Measurements from ENCODE around the gene SRL. TPM values are rescaled to one million over a fixed set of nuclear protein-coding genes. Genes with fewer than 3 reads are reported as not detected.

The SRL gene
- total RNA-seq, 4 donors from 2014 or later: 1.2 to 3.4 (median 2.4) TPM

DNA sequence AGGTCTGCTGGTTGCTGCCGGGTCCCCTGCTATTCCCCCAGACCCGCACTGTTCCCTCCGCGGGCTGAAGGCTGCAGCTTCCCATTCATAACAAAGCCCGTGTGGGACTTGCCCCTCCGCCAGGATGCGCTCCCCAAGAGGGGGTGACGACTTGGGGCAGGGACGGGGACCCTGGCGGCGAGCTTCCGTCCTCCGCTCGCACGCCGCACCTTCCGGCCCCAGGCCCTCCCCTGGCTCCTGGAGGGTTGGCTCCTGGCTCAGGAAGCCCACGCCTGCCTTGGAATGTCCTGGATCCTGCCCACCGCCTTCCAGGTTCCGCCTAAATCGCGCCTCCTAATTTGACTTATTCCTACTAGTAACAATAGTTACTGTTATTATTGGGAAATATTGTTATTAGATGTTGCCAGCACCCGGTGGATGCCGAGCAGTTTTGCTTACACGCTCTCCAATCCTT lies 32.0 kb upstream of the SRL start:
- H3K27me3 ChIP-seq: no peaks in the 10 kb centered on the region
- peak overlapping the region; percentile 82 to 97 for H3K4me3 ChIP-seq
- H3K36me3 ChIP-seq: no peaks in the 10 kb centered on the region
- peak overlapping the region; percentile 84 to 95 (median 90) for H3K27ac ChIP-seq
- TF ChIP-seq, protein P1, sequence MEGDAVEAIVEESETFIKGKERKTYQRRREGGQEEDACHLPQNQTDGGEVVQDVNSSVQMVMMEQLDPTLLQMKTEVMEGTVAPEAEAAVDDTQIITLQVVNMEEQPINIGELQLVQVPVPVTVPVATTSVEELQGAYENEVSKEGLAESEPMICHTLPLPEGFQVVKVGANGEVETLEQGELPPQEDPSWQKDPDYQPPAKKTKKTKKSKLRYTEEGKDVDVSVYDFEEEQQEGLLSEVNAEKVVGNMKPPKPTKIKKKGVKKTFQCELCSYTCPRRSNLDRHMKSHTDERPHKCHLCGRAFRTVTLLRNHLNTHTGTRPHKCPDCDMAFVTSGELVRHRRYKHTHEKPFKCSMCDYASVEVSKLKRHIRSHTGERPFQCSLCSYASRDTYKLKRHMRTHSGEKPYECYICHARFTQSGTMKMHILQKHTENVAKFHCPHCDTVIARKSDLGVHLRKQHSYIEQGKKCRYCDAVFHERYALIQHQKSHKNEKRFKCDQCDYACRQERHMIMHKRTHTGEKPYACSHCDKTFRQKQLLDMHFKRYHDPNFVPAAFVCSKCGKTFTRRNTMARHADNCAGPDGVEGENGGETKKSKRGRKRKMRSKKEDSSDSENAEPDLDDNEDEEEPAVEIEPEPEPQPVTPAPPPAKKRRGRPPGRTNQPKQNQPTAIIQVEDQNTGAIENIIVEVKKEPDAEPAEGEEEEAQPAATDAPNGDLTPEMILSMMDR (IDR thresholded peaks at IDR 0.05): peak in 3 of 4 experiments; percentile 41 to 46 (median 43)
- TF ChIP-seq EP300 (IDR thresholded peaks at IDR 0.05) (no peak), POLR2AphosphoS5 (IDR thresholded peaks at IDR 0.05) (peak; percentile 35)
- 0% methylated on average over 8 of the region's 25 CpGs; no CpG with 5 or more reads in 1 of the 2 donors for WGBS, 2 donors (ENCODE audit: low coverage in 1 of 2)
- H3K9me3 ChIP-seq: no peaks in the 10 kb centered on the region
- ATAC-seq: peak; percentile 52
- H3K4me1 ChIP-seq: peaks cover 0 to 31% (median 8%) of the 10 kb centered on the region in 3 donors

DNA sequence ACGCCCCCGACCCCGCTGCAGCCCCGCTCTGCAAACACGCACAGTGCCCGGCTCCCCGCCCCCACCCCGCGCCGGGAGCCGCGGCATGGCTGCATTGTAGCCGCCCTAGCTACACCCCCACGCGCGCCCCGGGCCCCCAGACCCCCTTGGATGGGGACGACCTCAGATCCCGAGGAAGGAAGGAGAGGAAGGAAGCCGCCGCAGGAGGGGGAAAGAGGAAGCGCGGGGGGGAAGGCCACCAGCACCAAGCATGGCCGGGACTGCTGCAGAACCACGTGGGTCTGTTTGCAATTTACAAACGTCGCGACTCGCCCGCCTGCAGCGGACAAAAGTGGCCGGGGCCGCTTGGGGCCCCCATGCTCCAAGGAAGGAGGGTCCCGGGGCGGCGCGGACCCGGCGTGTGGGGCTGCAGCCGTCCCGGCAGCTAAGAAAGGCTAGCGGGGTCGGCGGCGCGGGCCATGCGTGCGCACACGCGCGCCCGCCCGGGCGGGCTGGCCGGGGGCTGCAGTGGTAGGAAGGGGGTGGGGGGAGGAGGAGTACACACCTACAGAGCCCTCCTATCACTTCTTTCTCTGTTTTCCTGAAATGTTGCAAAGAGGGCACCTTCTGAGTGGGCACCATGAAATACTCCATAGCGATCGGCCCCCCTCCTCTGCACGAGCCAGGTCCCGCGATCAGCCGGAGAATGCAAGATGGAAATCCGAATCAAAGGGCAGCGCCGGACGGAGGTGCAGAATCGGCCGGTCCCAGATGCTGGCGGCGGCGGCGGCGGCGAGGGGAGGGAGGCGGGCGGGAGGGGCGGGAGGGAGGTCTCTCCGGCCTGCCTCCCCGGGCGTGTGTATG lies 30.5 kb upstream of the SRL start:
- peak overlapping the region; percentile 82 to 97 for H3K4me3 ChIP-seq
- no peaks in the 10 kb centered on the region for H3K27me3 ChIP-seq
- H3K27ac ChIP-seq: peak overlapping the region; percentile 47 to 95 (median 90)
- H3K36me3 ChIP-seq: peaks cover 0 to 3% of the 10 kb centered on the region in 2 donors
- ATAC-seq: peak; percentile 13
- H3K9me3 ChIP-seq: no peaks in the 10 kb centered on the region
- TF ChIP-seq POLR2A (IDR thresholded peaks at IDR 0.05) (no peak), POLR2AphosphoS5 (IDR thresholded peaks at IDR 0.05) (no peak), EP300 (IDR thresholded peaks at IDR 0.05) (no peak)
- TF ChIP-seq, protein P1 (IDR thresholded peaks at IDR 0.05): no peak
- peaks cover 0 to 31% (median 8%) of the 10 kb centered on the region in 3 donors for H3K4me1 ChIP-seq
- WGBS, 2 donors (ENCODE audit: low coverage in 1 of 2): no CpG with 5 or more reads among the region's 79 CpGs

DNA sequence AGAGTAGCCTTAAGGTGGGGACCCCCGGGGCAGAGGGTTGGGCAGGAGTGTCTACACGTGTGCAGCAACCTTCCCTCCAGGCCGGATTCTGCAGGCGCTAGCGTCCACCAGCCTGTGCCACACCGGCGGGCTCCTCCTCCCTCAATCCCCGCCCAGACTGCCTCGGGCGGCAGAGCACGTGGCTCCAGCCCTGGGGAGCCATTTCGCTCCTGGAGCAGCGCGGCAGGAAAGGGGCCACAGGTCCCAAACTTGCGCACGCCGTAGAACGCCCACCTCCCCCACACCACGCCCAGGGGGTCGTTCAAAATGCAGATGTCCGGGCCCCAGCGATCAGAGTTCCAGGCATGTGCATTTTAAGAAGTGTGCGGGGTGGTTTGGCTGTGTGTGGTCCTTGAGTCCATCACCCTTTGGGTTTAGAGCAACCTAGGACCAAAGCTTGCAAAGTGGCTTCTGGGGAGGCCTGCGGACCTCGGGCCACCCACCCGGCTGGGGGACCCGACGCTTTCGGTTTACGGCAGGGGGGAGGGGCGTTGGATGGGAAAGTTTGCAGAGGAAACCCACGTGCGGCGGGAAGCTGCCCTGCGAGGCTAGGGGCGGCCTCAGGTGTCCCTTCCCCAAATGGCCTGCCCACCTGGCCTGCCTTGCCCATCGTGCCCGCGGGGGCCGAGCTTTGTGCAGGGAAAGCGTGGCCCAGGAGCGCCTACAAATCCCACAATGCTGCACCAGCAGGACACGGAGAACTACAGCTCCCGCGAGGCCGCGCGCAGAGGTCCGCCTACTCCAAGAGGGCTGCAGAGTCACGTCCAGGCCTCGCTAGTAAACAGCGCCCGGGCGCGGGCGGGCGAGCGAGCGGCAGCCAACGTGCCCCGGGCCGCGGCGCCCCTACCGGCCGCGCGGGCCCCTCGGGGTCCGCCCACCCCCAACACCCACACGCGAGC lies 29.6 kb upstream of the SRL start:
- ATAC-seq: peak; percentile 85

DNA sequence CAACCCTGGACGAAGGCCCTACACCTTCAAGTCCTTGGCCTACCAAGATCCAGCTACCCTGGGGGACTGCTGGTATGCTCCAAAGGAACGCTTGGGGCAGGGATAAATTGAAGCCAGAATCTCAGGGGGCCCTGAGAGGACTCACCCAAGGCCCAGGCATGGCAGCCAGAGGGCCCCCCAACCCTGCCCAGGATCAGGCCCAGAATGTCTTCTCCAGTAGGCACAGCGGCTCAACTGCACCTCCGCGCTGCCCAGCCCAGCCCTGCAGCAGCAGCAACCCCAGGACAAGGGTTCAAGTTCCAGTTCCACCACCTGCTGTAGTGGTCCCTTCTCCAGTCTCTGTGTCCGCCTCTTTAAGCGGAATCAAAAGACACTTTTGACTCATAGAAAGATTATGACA lies 28.7 kb upstream of the SRL start:
- H3K9me3 ChIP-seq: no peaks in the 10 kb centered on the region
- WGBS, 2 donors (ENCODE audit: low coverage in 1 of 2): 81 to 100% methylated on average over 2 to 6 of the region's 7 CpGs
- H3K27ac ChIP-seq: peak overlapping the region in 2 of 4 donors; percentile 93 to 95
- no peak for ATAC-seq
- TF ChIP-seq POLR2AphosphoS5 (IDR thresholded peaks at IDR 0.05) (no peak), POLR2A (IDR thresholded peaks at IDR 0.05) (no peak), EP300 (IDR thresholded peaks at IDR 0.05) (no peak)
- TF ChIP-seq, protein P1 (IDR thresholded peaks at IDR 0.05): no peak
- peaks cover 0 to 31% (median 8%) of the 10 kb centered on the region in 3 donors for H3K4me1 ChIP-seq
- H3K27me3 ChIP-seq: no peaks in the 10 kb centered on the region
- peak overlapping the region in 1 of 2 donors; percentile 97 for H3K4me3 ChIP-seq
- H3K36me3 ChIP-seq: peaks cover 0 to 3% of the 10 kb centered on the region in 2 donors

More for the DNA sequence above, 29.6 kb upstream of the SRL start:
- H3K27me3 ChIP-seq: no peaks in the 10 kb centered on the region
- no peaks in the 10 kb centered on the region for H3K9me3 ChIP-seq
- no peak for TF ChIP-seq EP300 (IDR thresholded peaks at IDR 0.05)
- TF ChIP-seq, protein P1 (IDR thresholded peaks at IDR 0.05): peak in 1 of 4 experiments; percentile 6
- TF ChIP-seq POLR2A (IDR thresholded peaks at IDR 0.05): peak; percentile 41 to 51
- peak; percentile 36 for TF ChIP-seq POLR2AphosphoS5 (IDR thresholded peaks at IDR 0.05)
- peak overlapping the region; percentile 47 to 95 (median 90) for H3K27ac ChIP-seq
- WGBS, 2 donors (ENCODE audit: low coverage in 1 of 2): no CpG with 5 or more reads among the region's 72 CpGs
- H3K36me3 ChIP-seq: peaks cover 0 to 3% of the 10 kb centered on the region in 2 donors
- H3K4me3 ChIP-seq: peak overlapping the region; percentile 82 to 97
- peaks cover 0 to 31% (median 8%) of the 10 kb centered on the region in 3 donors for H3K4me1 ChIP-seq
